AG09309 (cell line): ENCODE measurements around the gene BBS1.

Source experiments
- DNase-seq: peaks from one replicate; pipeline ENCODE4 v3.0.0-alpha.2; 2010; ENCODE audit warnings: low read depth
- H3K4me3 ChIP-seq: 2 replicates; pipeline ENCODE4 v1.5.1; 2011; ENCODE audit warnings: mild to moderate bottlenecking, low read depth, low read length, moderate library complexity; ENCODE audit not compliant: control insufficient read depth
- TF ChIP-seq, protein P1 (sequence below): IDR thresholded peaks from 2 replicates; pipeline ENCODE4 v1.5.1; 2011; ENCODE audit warnings: mild to moderate bottlenecking, low read depth, low read length, inconsistent platforms; ENCODE audit not compliant: insufficient read depth, control insufficient read depth; ENCODE audit errors: missing control alignments

Gene BBS1

DNA sequence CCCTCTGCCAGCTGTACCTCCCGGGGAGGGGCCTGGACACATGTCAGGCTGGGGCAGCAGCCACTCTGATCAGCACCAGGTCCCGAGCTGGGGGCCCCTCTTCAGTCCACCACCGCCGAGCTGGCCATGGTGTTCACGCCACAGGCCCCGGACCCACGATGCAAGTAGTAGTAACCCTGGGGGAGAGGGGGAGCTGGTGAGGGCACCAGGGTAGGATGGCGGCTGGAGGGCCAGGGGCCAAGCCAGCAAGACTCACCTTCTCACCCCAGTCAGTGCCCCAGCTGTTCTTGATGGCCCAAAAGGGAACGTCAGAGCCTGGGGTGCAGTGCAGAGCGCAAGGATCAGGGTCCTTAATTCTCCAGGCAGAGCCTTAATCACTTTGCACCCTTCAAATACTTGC lies 53.4 kb downstream of the BBS1 start:
- TF ChIP-seq, protein P1, sequence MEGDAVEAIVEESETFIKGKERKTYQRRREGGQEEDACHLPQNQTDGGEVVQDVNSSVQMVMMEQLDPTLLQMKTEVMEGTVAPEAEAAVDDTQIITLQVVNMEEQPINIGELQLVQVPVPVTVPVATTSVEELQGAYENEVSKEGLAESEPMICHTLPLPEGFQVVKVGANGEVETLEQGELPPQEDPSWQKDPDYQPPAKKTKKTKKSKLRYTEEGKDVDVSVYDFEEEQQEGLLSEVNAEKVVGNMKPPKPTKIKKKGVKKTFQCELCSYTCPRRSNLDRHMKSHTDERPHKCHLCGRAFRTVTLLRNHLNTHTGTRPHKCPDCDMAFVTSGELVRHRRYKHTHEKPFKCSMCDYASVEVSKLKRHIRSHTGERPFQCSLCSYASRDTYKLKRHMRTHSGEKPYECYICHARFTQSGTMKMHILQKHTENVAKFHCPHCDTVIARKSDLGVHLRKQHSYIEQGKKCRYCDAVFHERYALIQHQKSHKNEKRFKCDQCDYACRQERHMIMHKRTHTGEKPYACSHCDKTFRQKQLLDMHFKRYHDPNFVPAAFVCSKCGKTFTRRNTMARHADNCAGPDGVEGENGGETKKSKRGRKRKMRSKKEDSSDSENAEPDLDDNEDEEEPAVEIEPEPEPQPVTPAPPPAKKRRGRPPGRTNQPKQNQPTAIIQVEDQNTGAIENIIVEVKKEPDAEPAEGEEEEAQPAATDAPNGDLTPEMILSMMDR, result no peak
- no peak overlapping the region for H3K4me3 ChIP-seq
- DNase-seq, result no peak

DNA sequence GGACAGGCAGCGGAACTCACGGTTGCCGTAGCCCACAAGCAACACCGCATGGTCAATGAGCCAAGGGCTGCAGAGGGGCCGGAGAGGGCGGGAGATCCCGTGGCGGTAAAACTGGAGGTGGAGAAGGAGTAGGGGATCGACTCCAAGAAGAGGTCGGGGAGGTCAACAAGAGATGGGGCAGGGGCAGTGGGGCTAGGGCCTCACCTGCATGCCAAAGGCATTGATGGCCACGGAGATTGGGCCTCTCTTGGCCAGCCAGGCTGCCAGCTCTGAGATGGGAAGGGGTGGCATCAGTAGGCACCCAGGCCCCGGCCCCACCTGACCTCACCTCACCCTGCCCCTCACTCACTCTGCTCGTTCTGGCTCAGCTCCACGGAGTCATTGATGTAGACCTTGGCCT lies 54.1 kb downstream of the BBS1 start:
- TF ChIP-seq, protein P1, result no peak
- no peak for DNase-seq
- H3K4me3 ChIP-seq, result no peak overlapping the region

DNA sequence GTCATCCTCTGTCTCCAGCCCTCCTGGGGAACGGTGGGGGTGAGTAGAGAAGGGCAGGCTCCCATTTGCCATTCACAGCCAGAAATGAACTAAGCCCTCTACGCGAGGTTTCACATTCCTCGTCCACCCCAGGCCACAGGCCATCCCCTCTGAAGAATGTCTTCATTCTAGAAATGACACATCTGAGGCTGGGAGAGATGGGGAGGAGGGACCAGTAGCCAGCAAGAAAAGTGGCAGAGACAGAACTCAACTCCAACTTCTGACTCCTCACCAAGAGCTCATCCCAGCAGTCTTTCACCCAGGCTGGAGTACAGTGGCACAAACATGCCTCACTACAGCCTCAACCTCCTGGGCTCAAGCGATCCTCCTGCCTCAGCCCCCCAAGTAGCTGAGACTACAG lies 54.5 kb downstream of the BBS1 start:
- DNase-seq, result no peak
- TF ChIP-seq, protein P1, result no peak

DNA sequence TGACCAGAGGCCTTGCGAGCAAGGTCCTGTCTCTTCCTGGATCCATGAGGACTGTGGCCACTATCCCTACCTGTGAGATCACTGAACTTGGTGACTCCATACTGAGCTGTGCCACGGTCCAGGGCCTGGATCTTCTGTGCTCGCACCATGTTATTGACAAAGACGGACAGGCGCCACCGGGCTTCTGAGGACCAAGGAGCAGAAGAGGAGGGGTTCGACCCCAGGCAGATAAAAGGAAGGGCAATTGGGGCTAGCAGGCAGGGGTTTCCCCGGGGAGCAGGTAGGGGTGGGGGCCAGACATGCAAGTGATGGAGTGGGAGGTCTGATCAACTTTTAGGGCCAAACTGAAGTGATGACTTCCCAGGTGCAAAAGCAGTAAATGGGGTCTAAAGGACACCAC lies 55.8 kb downstream of the BBS1 start:
- DNase-seq, result no peak
- TF ChIP-seq, protein P1, result no peak
- no peak overlapping the region for H3K4me3 ChIP-seq

More for the DNA sequence above, 54.5 kb downstream of the BBS1 start:
- no peak overlapping the region for H3K4me3 ChIP-seq

DNA sequence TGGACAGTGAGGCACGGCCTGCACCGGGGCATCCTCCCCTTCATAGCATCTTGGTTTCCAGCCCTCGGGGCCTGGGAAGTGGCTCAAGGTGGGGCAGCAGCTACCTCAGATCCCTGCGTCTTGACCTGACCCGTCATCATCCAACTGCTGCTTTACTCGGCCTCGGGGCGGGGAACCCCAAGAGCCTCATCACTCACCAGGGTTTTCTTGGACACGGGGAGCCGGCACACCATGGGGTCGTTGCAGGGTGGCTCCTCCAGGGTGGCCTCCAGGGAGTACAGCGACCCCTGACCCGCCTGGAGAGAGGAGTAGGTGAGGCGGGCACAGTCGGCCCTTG lies 57.3 kb downstream of the BBS1 start:
- peak overlapping the region; percentile 45 for H3K4me3 ChIP-seq
- TF ChIP-seq, protein P1, result no peak
- no peak for DNase-seq

DNA sequence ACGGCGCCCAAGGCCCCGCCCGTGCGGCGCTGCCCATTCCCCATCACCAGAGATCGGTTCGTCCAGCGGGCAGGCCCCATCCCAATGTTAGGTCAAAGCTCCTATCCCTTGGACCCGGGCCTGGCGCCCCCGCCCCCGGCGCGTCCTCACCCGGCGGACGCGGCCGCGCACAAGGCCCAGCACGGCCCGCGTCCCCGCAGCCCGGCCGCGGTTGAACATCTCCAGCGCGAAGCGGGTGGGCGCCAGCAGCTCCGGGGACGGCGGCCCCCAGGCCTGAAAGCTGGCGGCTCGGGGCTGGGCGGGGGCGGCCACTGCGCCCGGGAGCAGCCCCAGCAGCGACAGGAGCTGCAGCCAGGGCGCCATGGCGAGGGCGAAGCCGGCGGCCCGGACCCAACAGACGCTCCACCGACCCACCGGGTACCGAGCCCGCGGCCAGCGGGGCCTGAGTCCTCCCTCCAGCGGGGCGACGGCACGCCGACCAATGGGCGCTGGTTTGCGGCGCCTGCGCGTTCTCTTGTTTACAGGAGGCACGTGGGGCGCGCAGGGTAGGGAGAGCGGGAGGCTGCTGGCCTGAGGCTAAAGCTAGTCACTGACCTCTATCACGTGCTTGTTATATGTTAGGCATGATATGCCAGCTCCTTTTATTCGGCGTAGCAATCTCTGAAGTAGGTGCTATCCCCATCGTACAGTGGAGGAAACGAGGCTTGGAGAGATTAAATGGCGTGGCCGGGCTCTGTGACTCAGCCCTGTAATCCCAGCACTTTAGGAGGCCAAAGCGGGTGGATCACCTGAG lies 57.9 kb downstream of the BBS1 start, which contains the start of gene CTSF:
Gene CTSF, minus strand, starts transcription at position 483 of the 793 bp plus-strand sequence. Its CDS starts 120 bp downstream, at position 363.
- TF ChIP-seq, protein P1, result no peak
- peak within 1 kb of the TSS; percentile 45 for H3K4me3 ChIP-seq
- DNase-seq, result no peak
